Panc1 (cell line): ENCODE measurements around the gene LRRC10B. TPM values are rescaled to one million over a fixed set of nuclear protein-coding genes. Genes with fewer than 3 reads are reported as not detected.
"Not testable (repeated sequence)": the region's sequence is repeated elsewhere in the genome, so short reads cannot be mapped to it uniquely, and the experiment has no call there.

ENCODE experiments used
- ATAC-seq: fragments of 200-7000 bp; cut with Tn5 transposase; 2 replicates; pipeline ENCODE4 v1.9.1; 2020; ENCODE audit warnings: mild to moderate bottlenecking, moderate library complexity
- BruUV-seq: library from RNA; stranded (reverse); fragments of 400-500 nt; replicated peaks from 2 replicates; lab custom pipeline; 2021; lab: Mats Ljungman, UMichigan
- CTCF ChIA-PET: fragments of 300-600 bp; sonication (Branson Sonifier 250); formaldehyde crosslinking; loops from one replicate; lab custom pipeline; 2022; ENCODE audit warnings: antibody characterized with exemption; lab: Charles Lee
- POLR2A ChIA-PET: fragments of 300-600 bp; sonication (Branson Sonifier 250); formaldehyde crosslinking; loops from one replicate; lab custom pipeline; 2022; ENCODE audit warnings: antibody characterized with exemption; lab: Charles Lee
- DNase-seq: peaks from one replicate; pipeline ENCODE4 v3.0.0-alpha.2; 2010; ENCODE audit warnings: low read depth, low spot score
- H3K27ac ChIP-seq: 2 replicates; pipeline ENCODE4 v1.5.1; 2011; ENCODE audit warnings: mild to moderate bottlenecking, low read length, inconsistent platforms
- H3K27me3 ChIP-seq: fragments of 200-500 bp; sonication (Bioruptor generic); 2 replicates; pipeline ENCODE4 v1.6.0; 2014; ENCODE audit warnings: low read length, inconsistent platforms; ENCODE audit not compliant: control insufficient read depth, insufficient read depth
- H3K36me3 ChIP-seq: fragments of 200-500 bp; sonication (Bioruptor generic); 2 replicates; pipeline ENCODE4 v1.5.1; 2014; ENCODE audit warnings: inconsistent platforms, mild to moderate bottlenecking, low read length, moderate library complexity; ENCODE audit not compliant: control insufficient read depth, insufficient read depth
- H3K4me1 ChIP-seq: 2 replicates; pipeline ENCODE4 v1.5.1; 2011; ENCODE audit warnings: inconsistent platforms, mild to moderate bottlenecking, low read length, moderate library complexity; ENCODE audit not compliant: control insufficient read depth, insufficient read depth
- H3K4me3 ChIP-seq, 2 experiments: 2 replicates each; pipeline ENCODE4 v1.5.1; 2011 to 2012; ENCODE audit warnings: low read depth in 2 of 2, low read length in 2 of 2, mild to moderate bottlenecking in 2 of 2, inconsistent platforms in 1 of 2, moderate library complexity in 1 of 2
- H3K9me3 ChIP-seq: fragments of 200-500 bp; sonication (Bioruptor generic); 2 replicates; pipeline ENCODE4 v1.5.1; 2014; ENCODE audit warnings: low read depth, mild to moderate bottlenecking, inconsistent platforms, low read length, moderate library complexity; ENCODE audit not compliant: control insufficient read depth, insufficient read depth
- POLR2AphosphoS5 ChIP-seq: IDR thresholded peaks from 2 replicates; pipeline ENCODE4 v1.6.1; 2012; ENCODE audit warnings: mild to moderate bottlenecking, low read depth, low read length, moderate library complexity
- SIN3A ChIP-seq: IDR thresholded peaks from 2 replicates; pipeline ENCODE4 v1.6.1; 2012; ENCODE audit warnings: low read depth, mild to moderate bottlenecking, low read length, moderate library complexity, borderline replicate concordance; ENCODE audit not compliant: insufficient read depth
- TCF7L2 ChIP-seq: IDR thresholded peaks from 2 replicates; pipeline ENCODE4 v1.6.1; 2011; ENCODE audit warnings: mild to moderate bottlenecking, low read depth, low read length, inconsistent platforms
- in situ Hi-C: cut with HindIII; loops from 2 replicates; pipeline ENCODE4 v1.10.0; 2016; ENCODE audit warnings: low sequenced_read_pairs, low pct_unique_long_range_greater_than_20kb
- intact Hi-C: fragments of 100-400 bp; cut with micrococcal nuclease; formaldehyde crosslinking; loops from one replicate; pipeline ENCODE4 v1.10.0; 2022; ENCODE audit not compliant: unreplicated experiment
- total RNA-seq: library from RNA; stranded (reverse); gene quantifications from one replicate; pipeline ENCODE4 v1.2.1, GENCODE V29; 2021; ENCODE audit not compliant: unreplicated experiment
- TF ChIP-seq, protein P1 (sequence below): fragments of 450-650 bp; IDR thresholded peaks from 2 replicates; pipeline ENCODE4 v1.5.1; 2017; ENCODE audit warnings: mild to moderate bottlenecking
- TF ChIP-seq, protein P2 (sequence below), 2 experiments: IDR thresholded peaks; 2 replicates each; pipeline ENCODE4 v1.6.1; 2011 to 2012; ENCODE audit warnings: low read depth in 2 of 2, control low read depth in 1 of 2, low read length in 1 of 2, mild to moderate bottlenecking in 1 of 2, moderate library complexity in 1 of 2; ENCODE audit not compliant: insufficient read depth in 1 of 2

Gene LRRC10B
- total RNA-seq, 1 experiment from 2014 or later = 0.23 TPM

DNA sequence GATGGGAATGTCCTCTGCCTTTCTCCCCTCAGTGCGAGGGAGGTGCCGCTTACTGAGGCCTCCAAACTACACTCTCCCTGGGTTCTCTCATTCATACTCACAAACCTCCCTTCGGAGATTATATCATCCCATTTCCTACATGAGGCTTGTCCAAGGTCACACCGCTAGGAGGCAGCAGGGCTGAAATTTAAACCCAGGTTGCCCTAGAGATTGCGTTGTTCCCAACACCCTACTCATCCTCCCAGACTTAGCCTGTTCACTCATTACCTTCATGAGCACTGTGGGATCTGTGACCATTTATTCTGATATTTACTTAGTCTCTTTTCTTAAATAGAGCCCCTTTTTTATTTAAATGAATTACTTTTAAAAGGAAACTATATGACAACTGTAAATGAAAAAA, 47.6 kb upstream of the LRRC10B start:
- intact Hi-C loops (no loop called here), in situ Hi-C loops (no loop called here)
- DNase-seq (no peak), ATAC-seq (peak; percentile 34; the same call in 1 of the 2 replicates)
- no peak overlapping the region for H3K4me3 ChIP-seq
- TF ChIP-seq, protein P1, sequence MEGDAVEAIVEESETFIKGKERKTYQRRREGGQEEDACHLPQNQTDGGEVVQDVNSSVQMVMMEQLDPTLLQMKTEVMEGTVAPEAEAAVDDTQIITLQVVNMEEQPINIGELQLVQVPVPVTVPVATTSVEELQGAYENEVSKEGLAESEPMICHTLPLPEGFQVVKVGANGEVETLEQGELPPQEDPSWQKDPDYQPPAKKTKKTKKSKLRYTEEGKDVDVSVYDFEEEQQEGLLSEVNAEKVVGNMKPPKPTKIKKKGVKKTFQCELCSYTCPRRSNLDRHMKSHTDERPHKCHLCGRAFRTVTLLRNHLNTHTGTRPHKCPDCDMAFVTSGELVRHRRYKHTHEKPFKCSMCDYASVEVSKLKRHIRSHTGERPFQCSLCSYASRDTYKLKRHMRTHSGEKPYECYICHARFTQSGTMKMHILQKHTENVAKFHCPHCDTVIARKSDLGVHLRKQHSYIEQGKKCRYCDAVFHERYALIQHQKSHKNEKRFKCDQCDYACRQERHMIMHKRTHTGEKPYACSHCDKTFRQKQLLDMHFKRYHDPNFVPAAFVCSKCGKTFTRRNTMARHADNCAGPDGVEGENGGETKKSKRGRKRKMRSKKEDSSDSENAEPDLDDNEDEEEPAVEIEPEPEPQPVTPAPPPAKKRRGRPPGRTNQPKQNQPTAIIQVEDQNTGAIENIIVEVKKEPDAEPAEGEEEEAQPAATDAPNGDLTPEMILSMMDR = no peak
- TF ChIP-seq, protein P2, sequence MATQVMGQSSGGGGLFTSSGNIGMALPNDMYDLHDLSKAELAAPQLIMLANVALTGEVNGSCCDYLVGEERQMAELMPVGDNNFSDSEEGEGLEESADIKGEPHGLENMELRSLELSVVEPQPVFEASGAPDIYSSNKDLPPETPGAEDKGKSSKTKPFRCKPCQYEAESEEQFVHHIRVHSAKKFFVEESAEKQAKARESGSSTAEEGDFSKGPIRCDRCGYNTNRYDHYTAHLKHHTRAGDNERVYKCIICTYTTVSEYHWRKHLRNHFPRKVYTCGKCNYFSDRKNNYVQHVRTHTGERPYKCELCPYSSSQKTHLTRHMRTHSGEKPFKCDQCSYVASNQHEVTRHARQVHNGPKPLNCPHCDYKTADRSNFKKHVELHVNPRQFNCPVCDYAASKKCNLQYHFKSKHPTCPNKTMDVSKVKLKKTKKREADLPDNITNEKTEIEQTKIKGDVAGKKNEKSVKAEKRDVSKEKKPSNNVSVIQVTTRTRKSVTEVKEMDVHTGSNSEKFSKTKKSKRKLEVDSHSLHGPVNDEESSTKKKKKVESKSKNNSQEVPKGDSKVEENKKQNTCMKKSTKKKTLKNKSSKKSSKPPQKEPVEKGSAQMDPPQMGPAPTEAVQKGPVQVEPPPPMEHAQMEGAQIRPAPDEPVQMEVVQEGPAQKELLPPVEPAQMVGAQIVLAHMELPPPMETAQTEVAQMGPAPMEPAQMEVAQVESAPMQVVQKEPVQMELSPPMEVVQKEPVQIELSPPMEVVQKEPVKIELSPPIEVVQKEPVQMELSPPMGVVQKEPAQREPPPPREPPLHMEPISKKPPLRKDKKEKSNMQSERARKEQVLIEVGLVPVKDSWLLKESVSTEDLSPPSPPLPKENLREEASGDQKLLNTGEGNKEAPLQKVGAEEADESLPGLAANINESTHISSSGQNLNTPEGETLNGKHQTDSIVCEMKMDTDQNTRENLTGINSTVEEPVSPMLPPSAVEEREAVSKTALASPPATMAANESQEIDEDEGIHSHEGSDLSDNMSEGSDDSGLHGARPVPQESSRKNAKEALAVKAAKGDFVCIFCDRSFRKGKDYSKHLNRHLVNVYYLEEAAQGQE (IDR thresholded peaks at IDR 0.05; ENCODE audit: insufficient read depth in 1 of 2, low read depth in 2 of 2, low read length in 1 of 2) = no peak
- TF ChIP-seq TCF7L2 = no peak
- no peak for TF ChIP-seq POLR2AphosphoS5
- no peak for TF ChIP-seq SIN3A
- H3K27ac ChIP-seq = no peak overlapping the region
- ChIA-PET CTCF (no interaction called here), POLR2A (no interaction called here)
- no peaks in the 10 kb centered on the region for H3K27me3 ChIP-seq
- BruUV-seq = no TSS peak
- no peaks in the 10 kb centered on the region for H3K4me1 ChIP-seq
- no peaks in the 10 kb centered on the region for H3K36me3 ChIP-seq
- H3K9me3 ChIP-seq = no peaks in the 10 kb centered on the region

DNA sequence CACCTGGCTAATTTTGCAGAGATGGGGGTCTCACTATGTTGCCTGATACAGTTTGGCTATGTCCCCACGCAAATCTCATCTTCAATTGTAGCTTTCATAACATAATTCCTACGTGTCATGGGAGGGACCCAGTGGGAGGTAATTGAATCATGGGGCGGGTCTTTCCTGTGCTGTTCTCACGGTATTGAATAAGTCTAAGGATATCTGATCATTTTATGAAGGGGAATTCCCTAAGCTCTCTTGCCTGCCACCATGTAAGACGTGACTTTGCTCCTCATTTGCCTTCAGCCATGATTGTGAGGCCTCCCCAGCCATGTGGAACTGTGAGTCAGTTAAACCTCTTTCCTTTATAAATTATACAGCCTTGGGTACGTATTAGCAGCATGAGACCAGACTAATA, 40.9 kb upstream of the LRRC10B start:
- H3K27me3 ChIP-seq, H3K9me3 ChIP-seq, POLR2A ChIA-PET, H3K36me3 ChIP-seq, ATAC-seq, BruUV-seq, CTCF ChIA-PET, H3K4me1 ChIP-seq, intact Hi-C loops, H3K27ac ChIP-seq, in situ Hi-C loops, H3K4me3 ChIP-seq, DNase-seq: not testable (repeated sequence)

DNA sequence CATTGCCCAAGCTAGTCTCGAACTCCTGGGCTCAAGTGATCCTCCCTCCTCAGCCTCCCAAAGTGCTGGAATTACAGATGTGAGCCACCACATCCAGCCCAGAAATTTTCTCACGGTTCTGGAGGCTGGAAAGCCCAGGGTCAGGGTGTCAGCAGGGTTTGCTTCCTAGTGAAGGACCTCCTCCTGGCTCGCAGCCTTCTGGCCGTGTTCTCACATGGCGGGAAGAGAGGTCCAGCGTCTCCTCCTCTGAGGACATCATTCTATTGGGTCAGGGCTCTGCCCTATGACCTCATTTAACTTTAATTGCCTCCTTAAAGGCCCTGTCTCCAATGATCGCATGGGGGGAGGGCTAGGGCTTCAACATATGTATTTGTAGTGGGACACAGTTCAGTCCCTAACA, 40.5 kb upstream of the LRRC10B start:
- TF ChIP-seq, protein P2 (IDR thresholded peaks at IDR 0.05; ENCODE audit: insufficient read depth in 1 of 2, low read depth in 2 of 2, low read length in 1 of 2) = no peak
- TF ChIP-seq SIN3A (no peak), POLR2AphosphoS5 (no peak), TCF7L2 (no peak)
- TF ChIP-seq, protein P1 = no peak
- no peaks in the 10 kb centered on the region for H3K36me3 ChIP-seq
- ATAC-seq (no peak), DNase-seq (no peak)
- H3K27ac ChIP-seq = no peak overlapping the region
- in situ Hi-C loops (no loop called here), intact Hi-C loops (no loop called here)
- POLR2A ChIA-PET = no interaction called here
- H3K4me3 ChIP-seq = no peak overlapping the region
- CTCF ChIA-PET = no interaction called here
- H3K9me3 ChIP-seq = no peaks in the 10 kb centered on the region
- H3K4me1 ChIP-seq = no peaks in the 10 kb centered on the region
- no TSS peak for BruUV-seq
- no peaks in the 10 kb centered on the region for H3K27me3 ChIP-seq
